Measurements from ENCODE around the gene ZNF555.
"Not testable (repeated sequence)": the region's sequence is repeated elsewhere in the genome, so short reads cannot be mapped to it uniquely, and the experiment has no call there.

DNA sequence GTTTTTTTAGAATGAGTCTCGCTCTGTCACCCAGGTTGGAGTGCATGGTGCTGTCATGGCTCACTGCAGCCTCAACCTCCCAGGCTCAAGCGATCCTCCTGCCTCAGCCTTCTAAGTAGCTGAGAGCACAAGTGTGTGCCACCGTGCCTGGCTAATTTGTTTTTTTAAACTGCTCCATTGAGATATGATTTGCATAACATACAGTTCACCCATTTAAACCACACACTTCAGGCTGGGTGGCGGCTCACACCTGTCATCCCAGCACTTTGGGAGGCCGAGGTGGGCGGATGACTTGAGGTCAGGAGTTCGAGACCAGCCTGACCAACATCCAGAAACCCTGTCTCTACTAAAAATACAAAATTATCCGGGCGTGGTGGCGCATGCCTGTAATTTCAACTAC is 48.6 kb upstream of the ZNF555 start:
- TF ChIP-seq, protein P1, sequence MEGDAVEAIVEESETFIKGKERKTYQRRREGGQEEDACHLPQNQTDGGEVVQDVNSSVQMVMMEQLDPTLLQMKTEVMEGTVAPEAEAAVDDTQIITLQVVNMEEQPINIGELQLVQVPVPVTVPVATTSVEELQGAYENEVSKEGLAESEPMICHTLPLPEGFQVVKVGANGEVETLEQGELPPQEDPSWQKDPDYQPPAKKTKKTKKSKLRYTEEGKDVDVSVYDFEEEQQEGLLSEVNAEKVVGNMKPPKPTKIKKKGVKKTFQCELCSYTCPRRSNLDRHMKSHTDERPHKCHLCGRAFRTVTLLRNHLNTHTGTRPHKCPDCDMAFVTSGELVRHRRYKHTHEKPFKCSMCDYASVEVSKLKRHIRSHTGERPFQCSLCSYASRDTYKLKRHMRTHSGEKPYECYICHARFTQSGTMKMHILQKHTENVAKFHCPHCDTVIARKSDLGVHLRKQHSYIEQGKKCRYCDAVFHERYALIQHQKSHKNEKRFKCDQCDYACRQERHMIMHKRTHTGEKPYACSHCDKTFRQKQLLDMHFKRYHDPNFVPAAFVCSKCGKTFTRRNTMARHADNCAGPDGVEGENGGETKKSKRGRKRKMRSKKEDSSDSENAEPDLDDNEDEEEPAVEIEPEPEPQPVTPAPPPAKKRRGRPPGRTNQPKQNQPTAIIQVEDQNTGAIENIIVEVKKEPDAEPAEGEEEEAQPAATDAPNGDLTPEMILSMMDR (IDR thresholded peaks at IDR 0.05), result not testable (repeated sequence)
- not testable (repeated sequence) for TF ChIP-seq POLR2A, POLR2AphosphoS5 (IDR thresholded peaks at IDR 0.05)

Measured in sigmoid colon (tissue), 4 donors.